ENCODE measurements around the gene WNT1.

Gene WNT1

GRCh38 chr12:49020441-49020840 is 42.3 kb downstream of the WNT1 start:
- H3K4me3 ChIP-seq (ENCODE audit: low read depth, low read length) = no peak overlapping the region
- H3K27me3 ChIP-seq (replicated peaks) = no peaks in the 10 kb centered on the region
- no peak for DNase-seq
- in situ Hi-C loops (cut with HindIII; ENCODE audit: low pct_ligation_motif_present, low sequenced_read_pairs) = no loop called here
- H3K36me3 ChIP-seq (replicated peaks) = peaks cover 33% of the 10 kb centered on the region
- no peak overlapping the region for H3K27ac ChIP-seq
- TF ChIP-seq CTCF (IDR thresholded peaks at IDR 0.05; ENCODE audit: low read depth, low read length, missing control alignments) = no peak

- no peaks in the 10 kb centered on the region for H3K27me3 ChIP-seq (replicated peaks)
- peaks cover 40% of the 10 kb centered on the region for H3K36me3 ChIP-seq (replicated peaks)
- no peak overlapping the region for H3K27ac ChIP-seq
- in situ Hi-C loops (cut with HindIII; ENCODE audit: low pct_ligation_motif_present, low sequenced_read_pairs) = no loop called here
- H3K4me3 ChIP-seq (ENCODE audit: low read depth, low read length) = no peak overlapping the region
- TF ChIP-seq CTCF (IDR thresholded peaks at IDR 0.05; ENCODE audit: low read depth, low read length, missing control alignments) = no peak
- DNase-seq = no peak
Observed at GRCh38 chr12:49021292-49021915, 43.3 kb downstream of the WNT1 start.

DNA sequence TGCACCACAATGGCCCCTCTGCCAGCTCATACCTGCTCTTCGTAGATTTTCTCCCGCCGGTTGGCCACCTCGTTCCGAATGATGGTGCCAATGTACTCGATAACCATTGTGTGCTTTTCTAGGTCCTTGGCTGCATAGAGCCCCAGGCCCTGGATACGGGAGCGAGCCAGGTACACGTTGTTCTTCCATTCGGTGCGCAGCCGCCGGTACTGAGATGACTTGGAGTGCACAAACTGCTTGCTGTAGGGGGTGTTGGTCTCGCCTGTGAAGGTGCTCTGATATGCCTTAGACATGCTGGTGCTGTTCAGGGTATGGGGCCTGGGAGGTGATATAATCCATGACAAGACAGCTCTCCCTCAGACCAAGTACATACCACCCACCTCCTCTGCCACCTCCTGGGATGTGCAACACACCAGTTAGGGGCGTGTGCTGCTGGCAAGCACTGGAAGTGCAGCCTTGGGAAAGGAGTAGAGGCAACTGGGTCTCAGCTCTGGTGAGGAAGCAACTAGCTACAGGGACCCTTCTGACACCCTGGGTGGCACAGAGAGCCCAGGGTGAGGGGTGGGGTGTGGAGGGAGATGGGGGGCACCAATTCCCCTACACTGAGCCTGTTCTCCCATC is 44.5 kb downstream of the WNT1 start:
- no peak overlapping the region for H3K27ac ChIP-seq
- TF ChIP-seq CTCF (IDR thresholded peaks at IDR 0.05; ENCODE audit: low read depth, low read length, missing control alignments) = no peak
- no peak for DNase-seq
- in situ Hi-C loops (cut with HindIII; ENCODE audit: low pct_ligation_motif_present, low sequenced_read_pairs) = no loop called here
- H3K36me3 ChIP-seq (replicated peaks) = peaks cover 48% of the 10 kb centered on the region
- no peak overlapping the region for H3K4me3 ChIP-seq (ENCODE audit: low read depth, low read length)
- H3K27me3 ChIP-seq (replicated peaks) = no peaks in the 10 kb centered on the region

- peaks cover 59% of the 10 kb centered on the region for H3K36me3 ChIP-seq (replicated peaks)
- H3K4me3 ChIP-seq (ENCODE audit: low read depth, low read length) = no peak overlapping the region
- TF ChIP-seq CTCF (IDR thresholded peaks at IDR 0.05; ENCODE audit: low read depth, low read length, missing control alignments) = no peak
- DNase-seq = no peak
- H3K27ac ChIP-seq = no peak overlapping the region
- H3K27me3 ChIP-seq (replicated peaks) = no peaks in the 10 kb centered on the region
- in situ Hi-C loops (cut with HindIII; ENCODE audit: low pct_ligation_motif_present, low sequenced_read_pairs) = no loop called here
Observed at GRCh38 chr12:49023812-49024211, 45.7 kb downstream of the WNT1 start.

GRCh38 chr12:49024543-49024942 is 46.4 kb downstream of the WNT1 start:
- no peak overlapping the region for H3K27ac ChIP-seq
- in situ Hi-C loops (cut with HindIII; ENCODE audit: low pct_ligation_motif_present, low sequenced_read_pairs) = no loop called here
- no peaks in the 10 kb centered on the region for H3K27me3 ChIP-seq (replicated peaks)
- no peak overlapping the region for H3K4me3 ChIP-seq (ENCODE audit: low read depth, low read length)
- H3K36me3 ChIP-seq (replicated peaks) = peaks cover 65% of the 10 kb centered on the region
- no peak for TF ChIP-seq CTCF (IDR thresholded peaks at IDR 0.05; ENCODE audit: low read depth, low read length, missing control alignments)
- DNase-seq = no peak

GRCh38 chr12:49025463-49025862 is 47.3 kb downstream of the WNT1 start:
- Histone ChIP-seq H3K4me3 (ENCODE audit: low read depth, low read length) (no peak overlapping the region), H3K27ac (no peak overlapping the region), H3K36me3 (replicated peaks) (peaks cover 70% of the 10 kb centered on the region), H3K27me3 (replicated peaks) (no peaks in the 10 kb centered on the region)
- no peak for TF ChIP-seq CTCF (IDR thresholded peaks at IDR 0.05; ENCODE audit: low read depth, low read length, missing control alignments)
- in situ Hi-C loops (cut with HindIII; ENCODE audit: low pct_ligation_motif_present, low sequenced_read_pairs) = no loop called here
- no peak for DNase-seq
